DND-41 (cell line): Measurements from ENCODE around the gene ANAPC5.

ENCODE experiments used
- EZH2 ChIP-seq: IDR thresholded peaks from 3 replicates; pipeline ENCODE4 v1.6.1; 2012; ENCODE audit warnings: borderline replicate concordance, low read depth, mild to moderate bottlenecking, moderate library complexity, low read length, inconsistent platforms; ENCODE audit not compliant: severe bottlenecking
- TF ChIP-seq, protein P1 (sequence below): IDR thresholded peaks from 2 replicates; pipeline ENCODE4 v1.5.1; 2012; ENCODE audit warnings: borderline replicate concordance, low read length, moderate library complexity, mild to moderate bottlenecking; ENCODE audit not compliant: poor library complexity, severe bottlenecking; ENCODE audit errors: extremely low read depth

DNA sequence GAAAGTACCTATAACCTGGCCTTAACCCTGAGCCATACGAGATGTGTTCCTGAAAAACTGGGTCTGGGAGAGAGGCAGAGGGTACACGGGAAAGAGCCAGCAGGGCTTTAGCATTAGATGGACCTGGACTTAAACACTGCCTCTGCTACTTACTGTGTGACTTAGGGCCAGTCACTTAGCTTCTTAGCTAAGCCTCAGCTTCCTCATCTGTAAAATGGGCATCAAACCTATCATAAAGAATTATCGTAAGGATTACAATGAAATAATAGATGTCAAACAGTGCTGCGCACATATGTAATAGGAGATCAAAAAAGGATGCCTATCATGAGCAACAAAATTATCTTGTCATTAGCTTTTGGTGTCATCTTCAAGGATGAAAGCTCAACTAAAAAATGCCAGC, 23.6 kb downstream of the ANAPC5 start:
- TF ChIP-seq, protein P1, sequence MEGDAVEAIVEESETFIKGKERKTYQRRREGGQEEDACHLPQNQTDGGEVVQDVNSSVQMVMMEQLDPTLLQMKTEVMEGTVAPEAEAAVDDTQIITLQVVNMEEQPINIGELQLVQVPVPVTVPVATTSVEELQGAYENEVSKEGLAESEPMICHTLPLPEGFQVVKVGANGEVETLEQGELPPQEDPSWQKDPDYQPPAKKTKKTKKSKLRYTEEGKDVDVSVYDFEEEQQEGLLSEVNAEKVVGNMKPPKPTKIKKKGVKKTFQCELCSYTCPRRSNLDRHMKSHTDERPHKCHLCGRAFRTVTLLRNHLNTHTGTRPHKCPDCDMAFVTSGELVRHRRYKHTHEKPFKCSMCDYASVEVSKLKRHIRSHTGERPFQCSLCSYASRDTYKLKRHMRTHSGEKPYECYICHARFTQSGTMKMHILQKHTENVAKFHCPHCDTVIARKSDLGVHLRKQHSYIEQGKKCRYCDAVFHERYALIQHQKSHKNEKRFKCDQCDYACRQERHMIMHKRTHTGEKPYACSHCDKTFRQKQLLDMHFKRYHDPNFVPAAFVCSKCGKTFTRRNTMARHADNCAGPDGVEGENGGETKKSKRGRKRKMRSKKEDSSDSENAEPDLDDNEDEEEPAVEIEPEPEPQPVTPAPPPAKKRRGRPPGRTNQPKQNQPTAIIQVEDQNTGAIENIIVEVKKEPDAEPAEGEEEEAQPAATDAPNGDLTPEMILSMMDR = no peak
- no peak for TF ChIP-seq EZH2
